ENCODE results near the gene FBXW5. TPM values are rescaled to one million over a fixed set of nuclear protein-coding genes. Genes with fewer than 3 reads are reported as not detected.

FBXW5 gene
- total RNA-seq, 1 experiment from 2014 or later = 70.5 TPM

GRCh38 chr9:136972335-136972734, 27.8 kb upstream of the FBXW5 start:
- no peak overlapping the region for H3K27ac Mint-ChIP-seq
- no peak for ATAC-seq
- H3K9me3 Mint-ChIP-seq = no peaks in the 10 kb centered on the region
- TF ChIP-seq SOX15 (CRISPR knock-in tag; IDR thresholded peaks at IDR 0.05) = no peak
- TF ChIP-seq CBFB (CRISPR knock-in tag; IDR thresholded peaks at IDR 0.05; ENCODE audit: low read depth) = no peak
- no peak for TF ChIP-seq USF2 (CRISPR knock-in tag; IDR thresholded peaks at IDR 0.05)
- TF ChIP-seq ATF3 (CRISPR knock-in tag; conservative IDR thresholded peaks at IDR 0.05) = no peak
- peaks cover under 1% of the 10 kb centered on the region; the same call in 1 of the 2 replicates for H3K4me1 Mint-ChIP-seq
- ChIA-PET POLR2A (no interaction called here), CTCF (interaction anchor here (2.1 to 3.1 kb wide), 2 partner anchors 24 to 57 kb away, joined by 6 to 17 read pairs; no protein-coding TSS in a partner anchor)
- no peaks in the 10 kb centered on the region for H3K36me3 Mint-ChIP-seq
- peaks cover under 1% of the 10 kb centered on the region; the same call in 1 of the 2 replicates for H3K27me3 Mint-ChIP-seq (ENCODE audit: low read depth)
- no peak overlapping the region for H3K4me3 Mint-ChIP-seq
- DNase-seq (ENCODE audit: low spot score) = no peak

- ChIA-PET CTCF (interaction anchor here (0.5 to 4.5 kb wide), 4 partner anchors 24 to 63 kb away, joined by 3 to 19 read pairs (median 12); no protein-coding TSS in a partner anchor), POLR2A (no interaction called here)
These were observed 27.2 kb upstream of the FBXW5 start for GRCh38 chr9:136971746-136972145.

More at GRCh38 chr9:136971746-136972145, 27.2 kb upstream of the FBXW5 start:
- Mint-ChIP-seq H3K27ac (no peak overlapping the region), H3K4me3 (no peak overlapping the region), H3K9me3 (no peaks in the 10 kb centered on the region), H3K36me3 (no peaks in the 10 kb centered on the region), H3K27me3 (ENCODE audit: low read depth) (no peaks in the 10 kb centered on the region), H3K4me1 (no peaks in the 10 kb centered on the region)
- no peak for TF ChIP-seq JAZF1 (CRISPR knock-in tag; IDR thresholded peaks at IDR 0.05)
- no peak for TF ChIP-seq MYBL2 (CRISPR knock-in tag; IDR thresholded peaks at IDR 0.05)
- TF ChIP-seq CTCF (IDR thresholded peaks at IDR 0.05) = no peak
- no peak for TF ChIP-seq NR2C2 (CRISPR knock-in tag; IDR thresholded peaks at IDR 0.05)
- TF ChIP-seq CREB1 (CRISPR knock-in tag; IDR thresholded peaks at IDR 0.05) = no peak
- TF ChIP-seq ZSCAN18 (CRISPR knock-in tag; IDR thresholded peaks at IDR 0.05) = no peak
- no peak for TF ChIP-seq ZNF423 (CRISPR knock-in tag; IDR thresholded peaks at IDR 0.05)
- no peak for TF ChIP-seq AFF4 (CRISPR knock-in tag; IDR thresholded peaks at IDR 0.05; ENCODE audit: borderline replicate concordance)
- no peak for TF ChIP-seq ZNF281 (CRISPR knock-in tag; IDR thresholded peaks at IDR 0.05)
- TF ChIP-seq ATF3 (CRISPR knock-in tag; conservative IDR thresholded peaks at IDR 0.05) = no peak
- no peak for TF ChIP-seq NFE2L1 (CRISPR knock-in tag; IDR thresholded peaks at IDR 0.05)
- ATAC-seq (no peak), DNase-seq (ENCODE audit: low spot score) (no peak)

All from WTC11 (cell line).